NT2/D1 (cell line): Measurements from ENCODE around the gene GIMAP7.

Experiments
- SUZ12 ChIP-seq: IDR thresholded peaks from 2 replicates; pipeline ENCODE4 v1.6.1; 2011; ENCODE audit not compliant: insufficient read length, insufficient read depth; ENCODE audit errors: extremely low read depth
- YY1 ChIP-seq: IDR thresholded peaks from 2 replicates; pipeline ENCODE4 v1.6.1; 2011; ENCODE audit not compliant: insufficient read length, insufficient read depth
- ZNF274 ChIP-seq: IDR thresholded peaks from 2 replicates; pipeline ENCODE4 v1.6.1; 2011; ENCODE audit warnings: mild to moderate bottlenecking, low read depth, low read length

DNA sequence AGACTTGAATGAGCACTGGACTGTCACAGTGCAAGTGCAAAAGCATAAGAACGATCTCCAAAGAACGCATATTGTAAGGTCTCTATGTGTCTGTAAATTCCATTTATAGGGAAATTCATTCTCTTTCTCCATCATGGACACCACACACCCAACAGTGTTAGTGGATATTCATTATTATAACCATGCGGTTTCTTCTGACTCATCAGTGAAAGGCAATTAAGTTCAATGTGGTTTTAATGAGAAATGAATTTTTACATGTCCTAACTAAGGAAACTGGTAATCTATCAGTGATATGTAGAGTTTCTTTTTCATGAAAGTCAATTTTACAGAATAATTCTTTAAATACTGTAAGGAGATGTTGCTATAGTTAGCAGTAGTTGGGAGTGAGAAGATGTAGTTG, 38.4 kb upstream of the GIMAP7 start:
- TF ChIP-seq YY1 (no peak), ZNF274 (no peak), SUZ12 (no peak)
